ENCODE measurements around the gene TLR8.

TLR8 gene

GRCh38 chrX:12885508-12885907 is 20.9 kb upstream of the TLR8 start:
- H3K4me1 ChIP-seq: no peaks in the 10 kb centered on the region
- TF ChIP-seq CTCF (IDR thresholded peaks at IDR 0.05): no peak
- H3K27me3 ChIP-seq: no peaks in the 10 kb centered on the region
- no peak overlapping the region for H3K27ac ChIP-seq
- H3K36me3 ChIP-seq: no peaks in the 10 kb centered on the region
- no peaks in the 10 kb centered on the region for H3K9me3 ChIP-seq
- DNase-seq: no peak
- intact Hi-C loops (cut with DNase I; ENCODE audit: low total_unique reads): no loop called here
- no peak overlapping the region for H3K4me3 ChIP-seq

- no peak for DNase-seq
- Histone ChIP-seq H3K27ac (no peak overlapping the region), H3K36me3 (no peaks in the 10 kb centered on the region), H3K9me3 (no peaks in the 10 kb centered on the region), H3K4me3 (no peak overlapping the region), H3K27me3 (no peaks in the 10 kb centered on the region), H3K4me1 (no peaks in the 10 kb centered on the region)
- intact Hi-C loops (cut with DNase I; ENCODE audit: low total_unique reads): no loop called here
- TF ChIP-seq CTCF (IDR thresholded peaks at IDR 0.05): no peak
These were observed 19.9 kb upstream of the TLR8 start for GRCh38 chrX:12886545-12886944.

- no peak for TF ChIP-seq CTCF (IDR thresholded peaks at IDR 0.05)
- H3K9me3 ChIP-seq: no peaks in the 10 kb centered on the region
- DNase-seq: no peak
- intact Hi-C loops (cut with DNase I; ENCODE audit: low total_unique reads): no loop called here
- no peaks in the 10 kb centered on the region for H3K4me1 ChIP-seq
- no peak overlapping the region for H3K27ac ChIP-seq
- H3K27me3 ChIP-seq: no peaks in the 10 kb centered on the region
- no peaks in the 10 kb centered on the region for H3K36me3 ChIP-seq
- no peak overlapping the region for H3K4me3 ChIP-seq
These were observed 19.3 kb upstream of the TLR8 start for GRCh38 chrX:12887141-12887540.

GRCh38 chrX:12887767-12888166 is 18.7 kb upstream of the TLR8 start:
- Histone ChIP-seq H3K4me3 (no peak overlapping the region), H3K27ac (no peak overlapping the region), H3K4me1 (no peaks in the 10 kb centered on the region), H3K36me3 (no peaks in the 10 kb centered on the region), H3K9me3 (no peaks in the 10 kb centered on the region), H3K27me3 (no peaks in the 10 kb centered on the region)
- no peak for TF ChIP-seq CTCF (IDR thresholded peaks at IDR 0.05)
- intact Hi-C loops (cut with DNase I; ENCODE audit: low total_unique reads): no loop called here
- DNase-seq: no peak

- Histone ChIP-seq H3K9me3 (no peaks in the 10 kb centered on the region), H3K4me1 (no peaks in the 10 kb centered on the region), H3K4me3 (no peak overlapping the region), H3K27me3 (no peaks in the 10 kb centered on the region), H3K27ac (no peak overlapping the region), H3K36me3 (no peaks in the 10 kb centered on the region)
- intact Hi-C loops (cut with DNase I; ENCODE audit: low total_unique reads): no loop called here
- DNase-seq: no peak
- no peak for TF ChIP-seq CTCF (IDR thresholded peaks at IDR 0.05)
These were observed 16.0 kb upstream of the TLR8 start for GRCh38 chrX:12890467-12890866.

GRCh38 chrX:12891171-12891570 is 15.2 kb upstream of the TLR8 start:
- no peaks in the 10 kb centered on the region for H3K36me3 ChIP-seq
- no peak overlapping the region for H3K27ac ChIP-seq
- no peak overlapping the region for H3K4me3 ChIP-seq
- H3K4me1 ChIP-seq: no peaks in the 10 kb centered on the region
- DNase-seq: no peak
- TF ChIP-seq CTCF (IDR thresholded peaks at IDR 0.05): no peak
- intact Hi-C loops (cut with DNase I; ENCODE audit: low total_unique reads): no loop called here
- H3K9me3 ChIP-seq: no peaks in the 10 kb centered on the region
- no peaks in the 10 kb centered on the region for H3K27me3 ChIP-seq
